ENCODE results near the gene KMT2E. TPM values are rescaled to one million over a fixed set of nuclear protein-coding genes. Genes with fewer than 3 reads are reported as not detected.
"Not testable (repeated sequence)": the region's sequence is repeated elsewhere in the genome, so short reads cannot be mapped to it uniquely, and the experiment has no call there.

The KMT2E gene
- total and polyA plus RNA-seq, 11 donors = 17.0 to 59.5 (median 44.3) TPM

DNA sequence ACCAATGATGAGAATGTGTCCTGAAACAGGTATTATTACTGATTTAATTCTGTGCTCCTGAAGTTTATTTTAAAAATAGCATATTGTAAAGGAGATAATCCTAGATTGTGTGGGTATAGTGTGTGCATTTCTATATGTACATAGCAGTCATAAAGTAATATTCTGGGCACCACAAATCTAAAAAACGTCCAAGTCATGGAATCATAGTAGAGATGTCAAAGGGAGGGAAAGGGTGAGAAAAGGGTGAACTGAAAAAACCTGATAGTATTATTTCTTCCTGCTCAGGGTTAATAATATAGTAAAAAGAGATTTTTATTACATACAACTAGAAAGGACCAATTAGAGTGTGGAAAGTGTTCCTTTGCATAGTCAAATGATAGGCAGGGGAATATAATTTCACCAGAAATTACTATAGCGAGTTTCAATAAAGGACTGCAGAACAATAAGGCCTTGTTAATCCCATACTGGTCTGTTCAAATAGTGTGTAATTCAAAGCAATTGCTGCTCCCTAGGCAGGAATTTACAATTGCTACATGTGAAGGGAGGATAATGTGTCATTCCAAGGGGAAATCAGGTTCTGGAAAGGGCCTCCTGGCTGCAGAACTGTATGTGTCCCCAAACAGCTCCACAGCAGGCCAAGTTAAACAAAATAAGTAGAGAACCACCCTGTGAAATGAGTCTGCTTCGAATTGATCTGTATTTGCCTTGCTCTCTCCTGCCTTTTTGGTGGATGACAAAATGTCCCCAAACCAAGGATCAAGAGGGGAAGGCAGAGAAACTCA is 42.5 kb upstream of the KMT2E start:
- no peaks in the 10 kb centered on the region for H3K36me3 ChIP-seq
- peak in 1 of 5 donors; percentile 27 for DNase-seq
- TF ChIP-seq, protein P1, sequence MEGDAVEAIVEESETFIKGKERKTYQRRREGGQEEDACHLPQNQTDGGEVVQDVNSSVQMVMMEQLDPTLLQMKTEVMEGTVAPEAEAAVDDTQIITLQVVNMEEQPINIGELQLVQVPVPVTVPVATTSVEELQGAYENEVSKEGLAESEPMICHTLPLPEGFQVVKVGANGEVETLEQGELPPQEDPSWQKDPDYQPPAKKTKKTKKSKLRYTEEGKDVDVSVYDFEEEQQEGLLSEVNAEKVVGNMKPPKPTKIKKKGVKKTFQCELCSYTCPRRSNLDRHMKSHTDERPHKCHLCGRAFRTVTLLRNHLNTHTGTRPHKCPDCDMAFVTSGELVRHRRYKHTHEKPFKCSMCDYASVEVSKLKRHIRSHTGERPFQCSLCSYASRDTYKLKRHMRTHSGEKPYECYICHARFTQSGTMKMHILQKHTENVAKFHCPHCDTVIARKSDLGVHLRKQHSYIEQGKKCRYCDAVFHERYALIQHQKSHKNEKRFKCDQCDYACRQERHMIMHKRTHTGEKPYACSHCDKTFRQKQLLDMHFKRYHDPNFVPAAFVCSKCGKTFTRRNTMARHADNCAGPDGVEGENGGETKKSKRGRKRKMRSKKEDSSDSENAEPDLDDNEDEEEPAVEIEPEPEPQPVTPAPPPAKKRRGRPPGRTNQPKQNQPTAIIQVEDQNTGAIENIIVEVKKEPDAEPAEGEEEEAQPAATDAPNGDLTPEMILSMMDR (IDR thresholded peaks at IDR 0.05) = peak in 1 of 12 donors; percentile 33
- no peak for TF ChIP-seq POLR2A (IDR thresholded peaks at IDR 0.05)
- no peaks in the 10 kb centered on the region for H3K9me3 ChIP-seq
- WGBS, 4 donors = 59 to 73% (median 64%) methylated on average over 3 of the region's 3 CpGs
- H3K27me3 ChIP-seq = no peaks in the 10 kb centered on the region
- peak overlapping the region in 11 of 12 donors; percentile 10 to 84 (median 60) for H3K27ac ChIP-seq
- H3K4me3 ChIP-seq = no peak overlapping the region
- H3K4me1 ChIP-seq = peaks cover 2 to 66% (median 31%) of the 10 kb centered on the region in 12 donors
- intact Hi-C loops (cut with DNase I) = loop anchor here in 1 of 10 donors (10.0 kb wide), 1 partner anchor 47 kb away; no protein-coding TSS in a partner anchor
- ATAC-seq = peak; percentile 51 to 74 (median 58)

DNA sequence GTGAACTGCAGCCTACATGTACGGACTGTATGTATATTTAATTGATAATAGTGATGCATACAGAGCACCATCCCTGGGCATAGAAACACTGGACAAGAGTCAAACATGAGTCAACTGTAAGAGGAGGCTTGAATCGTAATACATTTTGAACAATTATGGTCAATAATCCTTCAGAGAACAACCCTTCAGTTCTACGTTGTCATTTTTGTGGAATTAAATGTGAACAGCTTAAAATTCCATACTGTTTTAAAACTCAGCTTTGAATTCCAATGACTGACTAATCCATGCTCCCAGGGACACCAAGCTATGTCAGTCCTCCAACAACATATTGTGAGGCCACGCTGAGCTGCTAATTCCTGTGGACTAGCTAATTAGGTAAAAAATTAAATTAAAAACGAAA is 41.5 kb upstream of the KMT2E start:
- 86 to 89% (median 87%) methylated on average over 5 of the region's 5 CpGs for WGBS, 4 donors
- DNase-seq = no peak
- TF ChIP-seq, protein P1 (IDR thresholded peaks at IDR 0.05) = no peak
- TF ChIP-seq POLR2A (IDR thresholded peaks at IDR 0.05) = no peak
- Histone ChIP-seq H3K9me3 (no peaks in the 10 kb centered on the region), H3K27ac (peak overlapping the region in 10 of 12 donors; percentile 20 to 84 (median 63)), H3K4me3 (no peak overlapping the region), H3K36me3 (no peaks in the 10 kb centered on the region), H3K4me1 (peaks cover 2 to 73% (median 39%) of the 10 kb centered on the region in 12 donors), H3K27me3 (no peaks in the 10 kb centered on the region)
- intact Hi-C loops (cut with DNase I) = loop anchor here in 1 of 10 donors (10.0 kb wide), 1 partner anchor 48 kb away; no protein-coding TSS in a partner anchor
- ATAC-seq = no peak

DNA sequence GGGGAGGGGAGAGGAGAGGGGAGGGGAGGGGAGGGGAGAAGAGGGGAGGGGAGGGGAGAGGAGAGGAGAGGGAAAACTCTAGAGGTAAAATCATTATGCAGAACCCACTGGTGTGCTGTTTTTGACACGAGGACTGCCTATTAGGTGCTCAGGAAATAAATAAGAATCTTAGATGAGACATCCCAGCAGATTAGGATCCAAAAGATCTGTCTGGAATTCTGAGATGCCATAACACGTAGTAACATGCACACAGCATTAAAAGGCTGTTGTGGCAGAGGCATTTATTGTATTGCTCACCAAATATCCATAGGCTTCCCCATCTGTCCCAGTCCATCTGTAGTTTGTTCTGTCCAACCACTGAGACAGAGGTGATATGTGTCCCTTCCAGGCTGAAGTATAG is 40.8 kb upstream of the KMT2E start:
- no peaks in the 10 kb centered on the region for H3K27me3 ChIP-seq
- no peak for TF ChIP-seq POLR2A (IDR thresholded peaks at IDR 0.05)
- TF ChIP-seq, protein P1 (IDR thresholded peaks at IDR 0.05) = no peak
- peak overlapping the region; percentile 21 to 94 (median 82) for H3K27ac ChIP-seq
- H3K4me1 ChIP-seq = peaks cover 2 to 73% (median 46%) of the 10 kb centered on the region in 12 donors
- 61 to 89% (median 71%) methylated on average over 2 of the region's 2 CpGs for WGBS, 4 donors
- DNase-seq (no peak), ATAC-seq (no peak)
- no peaks in the 10 kb centered on the region for H3K9me3 ChIP-seq
- no peak overlapping the region for H3K4me3 ChIP-seq
- no peaks in the 10 kb centered on the region for H3K36me3 ChIP-seq
- intact Hi-C loops (cut with DNase I) = loop anchor here in 1 of 10 donors (10.0 kb wide), 1 partner anchor 48 kb away; no protein-coding TSS in a partner anchor

DNA sequence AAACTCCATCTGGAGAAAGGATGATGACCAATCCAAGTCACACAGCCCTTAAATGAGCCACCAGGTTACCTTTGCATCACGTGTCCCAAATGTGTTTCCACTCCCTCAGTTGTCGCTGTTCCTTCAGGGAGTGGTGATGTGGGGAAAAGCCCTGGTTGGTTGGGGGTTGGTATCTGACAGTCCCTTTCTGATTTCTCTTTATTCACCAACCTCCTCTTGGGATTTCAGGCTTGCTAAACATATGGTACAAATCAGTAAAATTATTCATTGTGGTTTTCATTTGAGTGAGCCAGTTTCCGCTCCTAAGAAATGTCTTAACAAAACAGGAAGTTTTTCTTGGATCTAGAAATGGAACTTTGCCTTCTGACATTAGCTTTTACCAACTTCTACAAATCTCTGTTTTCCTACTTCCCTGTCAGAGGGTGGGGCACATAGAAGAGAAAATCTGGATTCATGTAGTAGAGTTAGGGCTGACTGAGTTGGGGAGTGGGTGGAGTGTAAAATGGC is 40.0 kb upstream of the KMT2E start:
- Histone ChIP-seq H3K36me3 (no peaks in the 10 kb centered on the region), H3K9me3 (no peaks in the 10 kb centered on the region), H3K4me3 (no peak overlapping the region), H3K4me1 (peaks cover 2 to 74% (median 53%) of the 10 kb centered on the region in 12 donors), H3K27ac (peak overlapping the region; percentile 21 to 94 (median 82)), H3K27me3 (no peaks in the 10 kb centered on the region)
- intact Hi-C loops (cut with DNase I) = loop anchor here in 1 of 10 donors (2.0 to 10.0 kb wide), 2 partner anchors 29 to 49 kb away; no protein-coding TSS in a partner anchor
- 35 to 62% (median 40%) methylated on average over 3 of the region's 3 CpGs for WGBS, 4 donors
- peak; percentile 33 to 80 (median 76) for ATAC-seq
- DNase-seq = peak in 2 of 5 donors; percentile 25 to 39
- TF ChIP-seq, protein P1 (IDR thresholded peaks at IDR 0.05) = no peak
- no peak for TF ChIP-seq POLR2A (IDR thresholded peaks at IDR 0.05)

DNA sequence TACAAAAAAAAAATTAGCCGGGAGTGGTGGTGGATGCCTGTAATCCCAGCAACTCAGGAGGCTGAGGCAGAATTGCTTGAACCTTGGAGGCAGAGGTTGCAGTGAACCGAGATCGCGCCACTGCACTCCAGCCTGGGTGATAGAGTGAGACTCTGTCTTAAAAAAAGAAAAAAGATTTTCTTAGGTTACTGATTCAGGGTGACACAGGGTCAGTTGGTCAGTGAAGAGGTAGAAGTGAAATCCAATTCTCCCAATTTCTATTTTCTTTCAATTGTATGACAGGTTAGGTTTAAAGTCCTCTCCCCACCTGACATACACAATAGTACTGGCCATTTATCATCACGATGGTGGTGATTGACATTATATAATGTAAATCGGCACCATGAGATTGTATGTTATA is 38.5 kb upstream of the KMT2E start:
- intact Hi-C loops (cut with DNase I) = loop anchor here in 1 of 10 donors (2.0 to 10.0 kb wide), 2 partner anchors 31 to 51 kb away; no protein-coding TSS in a partner anchor
- DNase-seq = not testable (repeated sequence)

More for the DNA sequence above, 38.5 kb upstream of the KMT2E start:
- WGBS, 4 donors = 94 to 96% (median 95%) methylated on average over 6 of the region's 6 CpGs
- H3K27me3 ChIP-seq, H3K4me3 ChIP-seq, H3K9me3 ChIP-seq, H3K36me3 ChIP-seq, ATAC-seq: not testable (repeated sequence)
- H3K4me1 ChIP-seq = peaks cover 2 to 85% (median 63%) of the 10 kb centered on the region in 12 donors
- H3K27ac ChIP-seq = peak overlapping the region in 6 of 12 donors; percentile 2 to 98 (median 60)
